Measurements from ENCODE around the gene FARP2.

FARP2 gene

DNA sequence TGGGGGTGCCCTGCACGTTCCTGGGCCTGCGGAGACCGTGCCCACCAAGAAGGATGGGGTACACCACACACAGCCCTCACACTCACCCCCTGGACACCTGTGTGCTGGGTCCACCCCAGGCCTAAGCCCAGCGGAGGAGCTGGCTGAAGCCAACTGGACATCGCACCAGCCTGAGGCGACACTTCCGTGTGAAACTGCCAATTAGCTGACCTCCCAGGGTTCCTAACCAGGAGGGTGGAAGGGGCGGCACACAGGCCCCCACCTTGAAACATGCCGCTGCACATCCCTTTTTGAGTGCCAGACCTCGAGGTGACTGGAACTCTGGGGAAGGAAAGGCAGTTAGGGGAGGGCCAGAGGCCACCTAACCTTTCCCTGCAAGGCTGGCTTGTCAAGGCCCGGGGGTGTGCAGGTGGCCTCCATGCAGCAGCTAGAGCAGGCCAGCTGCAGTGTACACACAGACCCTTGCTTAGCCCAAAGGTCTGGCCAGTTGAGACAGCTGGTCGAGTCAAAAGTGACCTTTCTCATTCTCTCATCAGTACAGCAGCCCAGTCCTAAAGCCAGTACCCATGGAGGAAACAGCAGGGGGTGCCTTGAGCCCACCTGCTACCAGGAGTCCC is 147.8 kb downstream of the FARP2 start:
- Histone ChIP-seq H3K36me3 (ENCODE audit: control insufficient read depth in 2 of 2, insufficient read depth in 1 of 2, low read length in 2 of 2) (peaks cover 9 to 42% of the 10 kb centered on the region in 2 experiments; a peak in 2 of 3 replicates), H3K4me1 (ENCODE audit: control insufficient read depth, insufficient read depth, low read length) (peaks cover 7% of the 10 kb centered on the region; the same call in 1 of the 2 replicates), H3K27ac (ENCODE audit: extremely low read depth, low read depth, low read length) (no peak overlapping the region), H3K9me3 (ENCODE audit: control insufficient read depth, insufficient read depth, low read depth, low read length) (no peaks in the 10 kb centered on the region), H3K4me3 (ENCODE audit: low read depth, low read length) (no peak overlapping the region)
- ChIA-PET POLR2A (interaction anchor here (0.6 kb wide), 1 partner anchor 14 kb away, joined by 3 read pairs; no protein-coding TSS in a partner anchor), CTCF (interaction anchor here (0.6 kb wide), 1 partner anchor 30 kb away, joined by 5 read pairs; no protein-coding TSS in a partner anchor)
- TF ChIP-seq ZNF623 (tag by site-specific recombination; IDR thresholded peaks at IDR 0.05) = no peak

DNA sequence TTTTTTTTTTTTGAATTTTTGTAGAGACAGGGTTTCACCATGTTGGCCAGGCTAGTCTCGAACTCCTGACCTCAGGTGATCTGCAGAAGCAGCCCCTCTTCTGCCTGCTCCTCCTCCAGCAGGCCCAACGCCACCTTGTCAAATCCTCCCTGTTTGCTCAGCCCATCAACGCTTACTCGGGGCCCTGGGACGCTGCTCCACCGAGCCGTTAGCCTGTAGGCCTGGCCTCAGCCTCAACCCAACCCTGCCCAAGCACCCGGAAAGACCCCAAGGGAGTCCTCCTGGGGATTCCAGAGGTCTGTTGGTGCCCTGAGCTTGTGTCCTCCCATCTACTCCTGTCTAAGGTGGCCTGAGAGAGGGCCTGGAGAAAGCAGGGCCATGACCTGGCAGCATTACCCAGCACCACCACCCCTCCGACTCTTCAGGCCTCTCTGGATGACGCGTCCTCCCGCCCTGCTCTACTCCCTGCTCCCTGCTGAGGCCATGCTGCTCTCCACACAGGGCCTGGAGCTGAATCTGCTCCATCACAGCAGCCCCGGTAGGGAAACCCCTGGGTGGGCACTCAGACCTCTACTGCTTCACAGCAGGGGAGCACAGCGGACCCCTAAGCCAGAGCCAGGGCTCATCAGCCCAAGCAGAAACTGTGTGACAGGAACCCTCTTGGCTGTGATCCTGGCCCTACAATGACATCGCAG is 149.1 kb downstream of the FARP2 start:
- Histone ChIP-seq H3K36me3 (ENCODE audit: control insufficient read depth in 2 of 2, insufficient read depth in 1 of 2, low read length in 2 of 2) (peaks cover 9 to 29% of the 10 kb centered on the region in 2 experiments; a peak in 2 of 3 replicates), H3K4me3 (ENCODE audit: low read depth, low read length) (no peak overlapping the region), H3K27ac (ENCODE audit: extremely low read depth, low read depth, low read length) (0 out of 2 replicates have a peak overlapping the region, but pooled peaks have one; percentile 10), H3K4me1 (ENCODE audit: control insufficient read depth, insufficient read depth, low read length) (peaks cover 9% of the 10 kb centered on the region; the same call in 1 of the 2 replicates), H3K9me3 (ENCODE audit: control insufficient read depth, insufficient read depth, low read depth, low read length) (no peaks in the 10 kb centered on the region)
- ChIA-PET POLR2A (interaction anchor here (0.8 kb wide), 1 partner anchor 175 kb away, joined by 3 read pairs; no protein-coding TSS in a partner anchor), CTCF (no interaction called here)
- TF ChIP-seq ZFP69B (tag by site-specific recombination; IDR thresholded peaks at IDR 0.05) (no peak), ZNF600 (tag by site-specific recombination; IDR thresholded peaks at IDR 0.05) (0 out of 2 replicates have a peak, but pooled peaks have one; percentile 23), TRIM28 (IDR thresholded peaks at IDR 0.05; ENCODE audit: borderline replicate concordance, low read length) (no peak), ZBTB48 (tag by site-specific recombination; IDR thresholded peaks at IDR 0.05) (peak; percentile 41; the same call in 1 of the 2 replicates), ZNF221 (tag by site-specific recombination; IDR thresholded peaks at IDR 0.05; ENCODE audit: borderline replicate concordance) (no peak), ZIC2 (tag by site-specific recombination; IDR thresholded peaks at IDR 0.05) (peak; percentile 100), ZNF544 (tag by site-specific recombination; IDR thresholded peaks at IDR 0.05) (no peak), ZNF623 (tag by site-specific recombination; IDR thresholded peaks at IDR 0.05) (no peak)
- TF ChIP-seq, protein P1, sequence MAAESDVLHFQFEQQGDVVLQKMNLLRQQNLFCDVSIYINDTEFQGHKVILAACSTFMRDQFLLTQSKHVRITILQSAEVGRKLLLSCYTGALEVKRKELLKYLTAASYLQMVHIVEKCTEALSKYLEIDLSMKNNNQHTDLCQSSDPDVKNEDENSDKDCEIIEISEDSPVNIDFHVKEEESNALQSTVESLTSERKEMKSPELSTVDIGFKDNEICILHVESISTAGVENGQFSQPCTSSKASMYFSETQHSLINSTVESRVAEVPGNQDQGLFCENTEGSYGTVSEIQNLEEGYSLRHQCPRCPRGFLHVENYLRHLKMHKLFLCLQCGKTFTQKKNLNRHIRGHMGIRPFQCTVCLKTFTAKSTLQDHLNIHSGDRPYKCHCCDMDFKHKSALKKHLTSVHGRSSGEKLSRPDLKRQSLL (tag by site-specific recombination; IDR thresholded peaks at IDR 0.05) = 0 out of 2 replicates have a peak, but pooled peaks have one; percentile 26
- TF ChIP-seq, protein P2, sequence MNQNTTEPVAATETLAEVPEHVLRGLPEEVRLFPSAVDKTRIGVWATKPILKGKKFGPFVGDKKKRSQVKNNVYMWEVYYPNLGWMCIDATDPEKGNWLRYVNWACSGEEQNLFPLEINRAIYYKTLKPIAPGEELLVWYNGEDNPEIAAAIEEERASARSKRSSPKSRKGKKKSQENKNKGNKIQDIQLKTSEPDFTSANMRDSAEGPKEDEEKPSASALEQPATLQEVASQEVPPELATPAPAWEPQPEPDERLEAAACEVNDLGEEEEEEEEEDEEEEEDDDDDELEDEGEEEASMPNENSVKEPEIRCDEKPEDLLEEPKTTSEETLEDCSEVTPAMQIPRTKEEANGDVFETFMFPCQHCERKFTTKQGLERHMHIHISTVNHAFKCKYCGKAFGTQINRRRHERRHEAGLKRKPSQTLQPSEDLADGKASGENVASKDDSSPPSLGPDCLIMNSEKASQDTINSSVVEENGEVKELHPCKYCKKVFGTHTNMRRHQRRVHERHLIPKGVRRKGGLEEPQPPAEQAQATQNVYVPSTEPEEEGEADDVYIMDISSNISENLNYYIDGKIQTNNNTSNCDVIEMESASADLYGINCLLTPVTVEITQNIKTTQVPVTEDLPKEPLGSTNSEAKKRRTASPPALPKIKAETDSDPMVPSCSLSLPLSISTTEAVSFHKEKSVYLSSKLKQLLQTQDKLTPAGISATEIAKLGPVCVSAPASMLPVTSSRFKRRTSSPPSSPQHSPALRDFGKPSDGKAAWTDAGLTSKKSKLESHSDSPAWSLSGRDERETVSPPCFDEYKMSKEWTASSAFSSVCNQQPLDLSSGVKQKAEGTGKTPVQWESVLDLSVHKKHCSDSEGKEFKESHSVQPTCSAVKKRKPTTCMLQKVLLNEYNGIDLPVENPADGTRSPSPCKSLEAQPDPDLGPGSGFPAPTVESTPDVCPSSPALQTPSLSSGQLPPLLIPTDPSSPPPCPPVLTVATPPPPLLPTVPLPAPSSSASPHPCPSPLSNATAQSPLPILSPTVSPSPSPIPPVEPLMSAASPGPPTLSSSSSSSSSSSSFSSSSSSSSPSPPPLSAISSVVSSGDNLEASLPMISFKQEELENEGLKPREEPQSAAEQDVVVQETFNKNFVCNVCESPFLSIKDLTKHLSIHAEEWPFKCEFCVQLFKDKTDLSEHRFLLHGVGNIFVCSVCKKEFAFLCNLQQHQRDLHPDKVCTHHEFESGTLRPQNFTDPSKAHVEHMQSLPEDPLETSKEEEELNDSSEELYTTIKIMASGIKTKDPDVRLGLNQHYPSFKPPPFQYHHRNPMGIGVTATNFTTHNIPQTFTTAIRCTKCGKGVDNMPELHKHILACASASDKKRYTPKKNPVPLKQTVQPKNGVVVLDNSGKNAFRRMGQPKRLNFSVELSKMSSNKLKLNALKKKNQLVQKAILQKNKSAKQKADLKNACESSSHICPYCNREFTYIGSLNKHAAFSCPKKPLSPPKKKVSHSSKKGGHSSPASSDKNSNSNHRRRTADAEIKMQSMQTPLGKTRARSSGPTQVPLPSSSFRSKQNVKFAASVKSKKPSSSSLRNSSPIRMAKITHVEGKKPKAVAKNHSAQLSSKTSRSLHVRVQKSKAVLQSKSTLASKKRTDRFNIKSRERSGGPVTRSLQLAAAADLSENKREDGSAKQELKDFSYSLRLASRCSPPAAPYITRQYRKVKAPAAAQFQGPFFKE (tag by site-specific recombination; IDR thresholded peaks at IDR 0.05; ENCODE audit: borderline replicate concordance) = no peak

DNA sequence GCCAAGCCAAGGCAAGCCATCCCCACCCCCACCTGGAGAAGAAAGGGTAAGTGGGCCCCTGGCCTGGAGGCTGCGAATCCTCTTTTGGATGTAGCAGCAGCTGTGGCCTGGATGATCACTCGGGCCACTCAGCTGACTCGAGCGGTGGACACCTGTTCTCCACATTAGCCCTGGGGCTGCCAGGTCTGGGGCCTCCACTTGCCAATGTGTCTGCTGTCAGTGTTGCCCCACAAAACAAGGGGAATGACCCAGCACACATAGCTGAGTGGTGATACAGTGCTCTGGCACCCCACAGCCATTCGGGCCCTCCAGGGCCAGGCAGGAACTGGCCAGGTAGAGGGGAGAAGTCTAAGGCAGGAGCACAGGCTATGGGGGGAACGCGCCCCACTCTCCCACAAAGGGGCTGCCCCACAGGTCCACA is 149.7 kb downstream of the FARP2 start:
- 0 out of 2 replicates have a peak overlapping the region, but pooled peaks have one; percentile 10 for H3K27ac ChIP-seq (ENCODE audit: extremely low read depth, low read depth, low read length)
- ChIA-PET CTCF (interaction anchor here (0.6 to 1.1 kb wide), 4 partner anchors 62 to 262 kb away, joined by 3 to 4 read pairs (median 4); no protein-coding TSS in a partner anchor), POLR2A (interaction anchor here (1.5 kb wide), 1 partner anchor 8 kb away, joined by 4 read pairs; no protein-coding TSS in a partner anchor)
- peaks cover 9% of the 10 kb centered on the region; the same call in 1 of the 2 replicates for H3K4me1 ChIP-seq (ENCODE audit: control insufficient read depth, insufficient read depth, low read length)
- H3K36me3 ChIP-seq (ENCODE audit: control insufficient read depth in 2 of 2, insufficient read depth in 1 of 2, low read length in 2 of 2) = peaks cover 9 to 23% of the 10 kb centered on the region in 2 experiments; a peak in 2 of 3 replicates
- TF ChIP-seq ZNF169 (tag by site-specific recombination; IDR thresholded peaks at IDR 0.05) = no peak
- TF ChIP-seq ZNF23 (tag by site-specific recombination; IDR thresholded peaks at IDR 0.05; ENCODE audit: borderline replicate concordance) = no peak
- TF ChIP-seq, protein P3, sequence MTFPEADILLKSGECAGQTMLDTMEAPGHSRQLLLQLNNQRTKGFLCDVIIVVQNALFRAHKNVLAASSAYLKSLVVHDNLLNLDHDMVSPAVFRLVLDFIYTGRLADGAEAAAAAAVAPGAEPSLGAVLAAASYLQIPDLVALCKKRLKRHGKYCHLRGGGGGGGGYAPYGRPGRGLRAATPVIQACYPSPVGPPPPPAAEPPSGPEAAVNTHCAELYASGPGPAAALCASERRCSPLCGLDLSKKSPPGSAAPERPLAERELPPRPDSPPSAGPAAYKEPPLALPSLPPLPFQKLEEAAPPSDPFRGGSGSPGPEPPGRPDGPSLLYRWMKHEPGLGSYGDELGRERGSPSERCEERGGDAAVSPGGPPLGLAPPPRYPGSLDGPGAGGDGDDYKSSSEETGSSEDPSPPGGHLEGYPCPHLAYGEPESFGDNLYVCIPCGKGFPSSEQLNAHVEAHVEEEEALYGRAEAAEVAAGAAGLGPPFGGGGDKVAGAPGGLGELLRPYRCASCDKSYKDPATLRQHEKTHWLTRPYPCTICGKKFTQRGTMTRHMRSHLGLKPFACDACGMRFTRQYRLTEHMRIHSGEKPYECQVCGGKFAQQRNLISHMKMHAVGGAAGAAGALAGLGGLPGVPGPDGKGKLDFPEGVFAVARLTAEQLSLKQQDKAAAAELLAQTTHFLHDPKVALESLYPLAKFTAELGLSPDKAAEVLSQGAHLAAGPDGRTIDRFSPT (tag by site-specific recombination; IDR thresholded peaks at IDR 0.05) = no peak
- TF ChIP-seq ZNF133 (tag by site-specific recombination; IDR thresholded peaks at IDR 0.05) = no peak
- TF ChIP-seq ZNF19 (tag by site-specific recombination; IDR thresholded peaks at IDR 0.05; ENCODE audit: low read depth) = no peak
- TF ChIP-seq ZFP69B (tag by site-specific recombination; IDR thresholded peaks at IDR 0.05) = 0 out of 2 replicates have a peak, but pooled peaks have one; percentile 24
- no peak for TF ChIP-seq ZNF658 (tag by site-specific recombination; IDR thresholded peaks at IDR 0.05)
- TF ChIP-seq, protein P4, sequence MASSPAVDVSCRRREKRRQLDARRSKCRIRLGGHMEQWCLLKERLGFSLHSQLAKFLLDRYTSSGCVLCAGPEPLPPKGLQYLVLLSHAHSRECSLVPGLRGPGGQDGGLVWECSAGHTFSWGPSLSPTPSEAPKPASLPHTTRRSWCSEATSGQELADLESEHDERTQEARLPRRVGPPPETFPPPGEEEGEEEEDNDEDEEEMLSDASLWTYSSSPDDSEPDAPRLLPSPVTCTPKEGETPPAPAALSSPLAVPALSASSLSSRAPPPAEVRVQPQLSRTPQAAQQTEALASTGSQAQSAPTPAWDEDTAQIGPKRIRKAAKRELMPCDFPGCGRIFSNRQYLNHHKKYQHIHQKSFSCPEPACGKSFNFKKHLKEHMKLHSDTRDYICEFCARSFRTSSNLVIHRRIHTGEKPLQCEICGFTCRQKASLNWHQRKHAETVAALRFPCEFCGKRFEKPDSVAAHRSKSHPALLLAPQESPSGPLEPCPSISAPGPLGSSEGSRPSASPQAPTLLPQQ (tag by site-specific recombination; IDR thresholded peaks at IDR 0.05) = peak; percentile 78
- no peaks in the 10 kb centered on the region for H3K9me3 ChIP-seq (ENCODE audit: control insufficient read depth, insufficient read depth, low read depth, low read length)
- no peak overlapping the region for H3K4me3 ChIP-seq (ENCODE audit: low read depth, low read length)

Data from HEK293 (cell line).